Measurements from ENCODE around the gene PPHLN1.
"Not testable (repeated sequence)": the region's sequence is repeated elsewhere in the genome, so short reads cannot be mapped to it uniquely, and the experiment has no call there.

DNA sequence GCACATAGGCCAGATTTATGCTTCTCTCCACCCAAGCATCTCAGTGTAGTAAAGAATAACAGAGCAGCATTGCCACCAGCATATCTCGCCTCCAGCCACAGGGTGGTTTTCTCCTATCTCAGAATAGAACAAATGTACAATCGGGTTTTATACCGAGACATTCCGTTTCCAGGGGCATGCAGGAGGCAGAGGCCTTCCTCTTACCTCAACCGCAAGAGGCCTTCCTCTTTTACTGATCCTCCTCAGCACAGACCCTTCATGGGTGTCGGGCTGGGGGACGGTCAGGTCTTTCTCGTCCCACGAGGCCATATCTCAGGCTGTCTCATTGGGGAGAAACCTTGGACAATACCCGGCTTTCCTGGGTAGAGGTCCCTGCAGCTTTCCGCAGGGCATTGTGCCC lies 4.1 kb downstream of the PPHLN1 start:
- TF ChIP-seq, protein P1, sequence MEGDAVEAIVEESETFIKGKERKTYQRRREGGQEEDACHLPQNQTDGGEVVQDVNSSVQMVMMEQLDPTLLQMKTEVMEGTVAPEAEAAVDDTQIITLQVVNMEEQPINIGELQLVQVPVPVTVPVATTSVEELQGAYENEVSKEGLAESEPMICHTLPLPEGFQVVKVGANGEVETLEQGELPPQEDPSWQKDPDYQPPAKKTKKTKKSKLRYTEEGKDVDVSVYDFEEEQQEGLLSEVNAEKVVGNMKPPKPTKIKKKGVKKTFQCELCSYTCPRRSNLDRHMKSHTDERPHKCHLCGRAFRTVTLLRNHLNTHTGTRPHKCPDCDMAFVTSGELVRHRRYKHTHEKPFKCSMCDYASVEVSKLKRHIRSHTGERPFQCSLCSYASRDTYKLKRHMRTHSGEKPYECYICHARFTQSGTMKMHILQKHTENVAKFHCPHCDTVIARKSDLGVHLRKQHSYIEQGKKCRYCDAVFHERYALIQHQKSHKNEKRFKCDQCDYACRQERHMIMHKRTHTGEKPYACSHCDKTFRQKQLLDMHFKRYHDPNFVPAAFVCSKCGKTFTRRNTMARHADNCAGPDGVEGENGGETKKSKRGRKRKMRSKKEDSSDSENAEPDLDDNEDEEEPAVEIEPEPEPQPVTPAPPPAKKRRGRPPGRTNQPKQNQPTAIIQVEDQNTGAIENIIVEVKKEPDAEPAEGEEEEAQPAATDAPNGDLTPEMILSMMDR (conservative IDR thresholded peaks at IDR 0.05 in 1 of 2, IDR thresholded peaks at IDR 0.05 in 1 of 2; ENCODE audit: low read depth in 1 of 2, low read length in 2 of 2), result not testable (repeated sequence)
- TF ChIP-seq EZH2 (IDR thresholded peaks at IDR 0.05; ENCODE audit: low read length, missing control alignments), result not testable (repeated sequence)

All from fibroblast of lung (primary cell).